ENCODE results near the gene OR6M1.

Gene OR6M1

GRCh38 chr11:123851110-123851509 is 45.0 kb upstream of the OR6M1 start:
- Histone ChIP-seq H3K4me3 (ENCODE audit: low read depth, low read length, poor library complexity, severe bottlenecking) (no peak overlapping the region), H3K9me3 (ENCODE audit: low read length) (no peaks in the 10 kb centered on the region), H3K79me2 (ENCODE audit: insufficient read depth, low read length) (no peaks in the 10 kb centered on the region), H3F3A (ENCODE audit: insufficient read depth, low read length) (no peaks in the 10 kb centered on the region), H3K4me1 (ENCODE audit: insufficient read depth, low read length, severe bottlenecking) (no peaks in the 10 kb centered on the region), H3K4me2 (ENCODE audit: low read length) (no peak overlapping the region), H3K27me3 (ENCODE audit: insufficient read depth, low read length) (no peaks in the 10 kb centered on the region), H3K27ac (ENCODE audit: low read depth, low read length, poor library complexity, severe bottlenecking) (no peak overlapping the region), H3K36me3 (ENCODE audit: insufficient read depth, low read length) (no peaks in the 10 kb centered on the region), H3K9ac (ENCODE audit: low read length) (no peak overlapping the region), H4K20me1 (ENCODE audit: insufficient read depth, low read length) (no peaks in the 10 kb centered on the region), H2AFZ (ENCODE audit: low read length) (no peak overlapping the region), H3K9me2 (ENCODE audit: low read depth, low read length) (no peaks in the 10 kb centered on the region)
- TF ChIP-seq CTCF (IDR thresholded peaks at IDR 0.05; ENCODE audit: low read length) (no peak), EZH2 (IDR thresholded peaks at IDR 0.05; ENCODE audit: borderline replicate concordance, low read length) (no peak)

- TF ChIP-seq EZH2 (IDR thresholded peaks at IDR 0.05; ENCODE audit: borderline replicate concordance, low read length) (no peak), CTCF (IDR thresholded peaks at IDR 0.05; ENCODE audit: low read length) (no peak)
- Histone ChIP-seq H3K9ac (ENCODE audit: low read length) (no peak overlapping the region), H3K4me3 (ENCODE audit: low read depth, low read length, poor library complexity, severe bottlenecking) (no peak overlapping the region), H3K9me2 (ENCODE audit: low read depth, low read length) (no peaks in the 10 kb centered on the region), H4K20me1 (ENCODE audit: insufficient read depth, low read length) (no peaks in the 10 kb centered on the region), H3K79me2 (ENCODE audit: insufficient read depth, low read length) (no peaks in the 10 kb centered on the region), H2AFZ (ENCODE audit: low read length) (no peak overlapping the region), H3K4me1 (ENCODE audit: insufficient read depth, low read length, severe bottlenecking) (no peaks in the 10 kb centered on the region), H3F3A (ENCODE audit: insufficient read depth, low read length) (no peaks in the 10 kb centered on the region), H3K36me3 (ENCODE audit: insufficient read depth, low read length) (no peaks in the 10 kb centered on the region), H3K9me3 (ENCODE audit: low read length) (no peaks in the 10 kb centered on the region), H3K27me3 (ENCODE audit: insufficient read depth, low read length) (no peaks in the 10 kb centered on the region), H3K4me2 (ENCODE audit: low read length) (no peak overlapping the region), H3K27ac (ENCODE audit: low read depth, low read length, poor library complexity, severe bottlenecking) (no peak overlapping the region)
These were observed 35.0 kb upstream of the OR6M1 start for GRCh38 chr11:123841174-123841573.

GRCh38 chr11:123839131-123839530 is 33.0 kb upstream of the OR6M1 start:
- Histone ChIP-seq H3K36me3 (ENCODE audit: insufficient read depth, low read length) (no peaks in the 10 kb centered on the region), H3K9me2 (ENCODE audit: low read depth, low read length) (no peaks in the 10 kb centered on the region), H2AFZ (ENCODE audit: low read length) (no peak overlapping the region), H3K4me3 (ENCODE audit: low read depth, low read length, poor library complexity, severe bottlenecking) (no peak overlapping the region), H3K79me2 (ENCODE audit: insufficient read depth, low read length) (no peaks in the 10 kb centered on the region), H4K20me1 (ENCODE audit: insufficient read depth, low read length) (no peaks in the 10 kb centered on the region), H3K9me3 (ENCODE audit: low read length) (no peaks in the 10 kb centered on the region), H3K9ac (ENCODE audit: low read length) (no peak overlapping the region), H3K27me3 (ENCODE audit: insufficient read depth, low read length) (no peaks in the 10 kb centered on the region), H3K27ac (ENCODE audit: low read depth, low read length, poor library complexity, severe bottlenecking) (no peak overlapping the region), H3F3A (ENCODE audit: insufficient read depth, low read length) (no peaks in the 10 kb centered on the region), H3K4me1 (ENCODE audit: insufficient read depth, low read length, severe bottlenecking) (no peaks in the 10 kb centered on the region), H3K4me2 (ENCODE audit: low read length) (no peak overlapping the region)
- TF ChIP-seq EZH2 (IDR thresholded peaks at IDR 0.05; ENCODE audit: borderline replicate concordance, low read length) = no peak
- TF ChIP-seq CTCF (IDR thresholded peaks at IDR 0.05; ENCODE audit: low read length) = no peak
